Measurements from ENCODE around the gene NPRL2. TPM values are rescaled to one million over a fixed set of nuclear protein-coding genes. Genes with fewer than 3 reads are reported as not detected.

Gene NPRL2
- total RNA-seq, 3 donors from 2014 or later (not counting 1 experiment from before 2014, with no cell fraction given): 78.9 to 87.6 (median 80.9) TPM

GRCh38 chr3:50320853-50321335 is 29.7 kb downstream of the NPRL2 start:
- H3K4me1 Mint-ChIP-seq: peaks cover 22 to 52% of the 10 kb centered on the region in 2 donors
- H3K36me3 Mint-ChIP-seq: no peaks in the 10 kb centered on the region
- DNase-seq: peak in 1 of 2 donors; percentile 77
- Histone ChIP-seq H3K36me3 (ENCODE audit: control insufficient read depth, insufficient read depth, low read length) (peaks cover 6% of the 10 kb centered on the region), H3K27ac (ENCODE audit: low read length) (peak overlapping the region; percentile 21), H3K4me3 (ENCODE audit: low read length) (peak overlapping the region; percentile 66), H3K4me1 (ENCODE audit: control insufficient read depth, insufficient read depth, low read length) (peaks cover 68% of the 10 kb centered on the region), H3K27me3 (ENCODE audit: control insufficient read depth, insufficient read depth, low read length) (no peaks in the 10 kb centered on the region), H3K9me3 (ENCODE audit: control insufficient read depth, insufficient read depth, low read length) (no peaks in the 10 kb centered on the region)
- no peaks in the 10 kb centered on the region for H3K9me3 Mint-ChIP-seq
- peak overlapping the region; percentile 74 to 87 for H3K27ac Mint-ChIP-seq
- H3K27me3 Mint-ChIP-seq (ENCODE audit: low read depth in 2 of 2): no peaks in the 10 kb centered on the region
- H3K4me3 Mint-ChIP-seq: peak overlapping the region; percentile 93
- under 1% methylated on average over 45 of the region's 45 CpGs for WGBS (ENCODE audit: insufficient coverage)
- intact Hi-C loops (cut with micrococcal nuclease): loop anchor here (2.0 kb wide), 1 partner anchor 16 kb away; no protein-coding TSS in a partner anchor
- ATAC-seq: peak; percentile 40 to 60 (median 56)
- no peak for TF ChIP-seq CTCF (IDR thresholded peaks at IDR 0.05)

GRCh38 chr3:50319894-50320625 is 30.5 kb downstream of the NPRL2 start:
- Histone ChIP-seq H3K9me3 (ENCODE audit: control insufficient read depth, insufficient read depth, low read length) (no peaks in the 10 kb centered on the region), H3K4me1 (ENCODE audit: control insufficient read depth, insufficient read depth, low read length) (peaks cover 67% of the 10 kb centered on the region), H3K27me3 (ENCODE audit: control insufficient read depth, insufficient read depth, low read length) (no peaks in the 10 kb centered on the region), H3K27ac (ENCODE audit: low read length) (no peak overlapping the region), H3K4me3 (ENCODE audit: low read length) (peak overlapping the region; percentile 66), H3K36me3 (ENCODE audit: control insufficient read depth, insufficient read depth, low read length) (no peaks in the 10 kb centered on the region)
- no peaks in the 10 kb centered on the region for H3K27me3 Mint-ChIP-seq (ENCODE audit: low read depth in 2 of 2)
- peaks cover 22 to 47% of the 10 kb centered on the region in 2 donors for H3K4me1 Mint-ChIP-seq
- ATAC-seq (no peak), DNase-seq (no peak)
- WGBS (ENCODE audit: insufficient coverage): 93% methylated on average over 29 of the region's 29 CpGs
- no peaks in the 10 kb centered on the region for H3K36me3 Mint-ChIP-seq
- H3K4me3 Mint-ChIP-seq: peak overlapping the region; percentile 93
- no peak for TF ChIP-seq CTCF (IDR thresholded peaks at IDR 0.05)
- peak overlapping the region; percentile 69 to 87 for H3K27ac Mint-ChIP-seq
- H3K9me3 Mint-ChIP-seq: no peaks in the 10 kb centered on the region
- intact Hi-C loops (cut with micrococcal nuclease): loop anchor here (2.0 kb wide), 1 partner anchor 17 kb away; no protein-coding TSS in a partner anchor

GRCh38 chr3:50319181-50319893 is 31.2 kb downstream of the NPRL2 start:
- no peak for DNase-seq
- Mint-ChIP-seq H3K4me1 (peaks cover 22 to 39% of the 10 kb centered on the region in 2 donors), H3K27ac (peak overlapping the region; percentile 38 to 76), H3K9me3 (no peaks in the 10 kb centered on the region), H3K27me3 (ENCODE audit: low read depth in 2 of 2) (no peaks in the 10 kb centered on the region), H3K36me3 (no peaks in the 10 kb centered on the region), H3K4me3 (peak overlapping the region; percentile 71)
- no peak for ATAC-seq
- no peak for TF ChIP-seq CTCF (IDR thresholded peaks at IDR 0.05)
- H3K27me3 ChIP-seq (ENCODE audit: control insufficient read depth, insufficient read depth, low read length): no peaks in the 10 kb centered on the region
- WGBS (ENCODE audit: insufficient coverage): 97% methylated on average over 16 of the region's 16 CpGs
- no peaks in the 10 kb centered on the region for H3K36me3 ChIP-seq (ENCODE audit: control insufficient read depth, insufficient read depth, low read length)
- peaks cover 67% of the 10 kb centered on the region for H3K4me1 ChIP-seq (ENCODE audit: control insufficient read depth, insufficient read depth, low read length)
- no peak overlapping the region for H3K4me3 ChIP-seq (ENCODE audit: low read length)
- intact Hi-C loops (cut with micrococcal nuclease): no loop called here
- H3K9me3 ChIP-seq (ENCODE audit: control insufficient read depth, insufficient read depth, low read length): no peaks in the 10 kb centered on the region
- peak overlapping the region; percentile 14 for H3K27ac ChIP-seq (ENCODE audit: low read length)

Data from natural killer cell (primary cell).